GM21786 (cell line): ENCODE results near the gene CHERP.
"Not testable (repeated sequence)": the region's sequence is repeated elsewhere in the genome, so short reads cannot be mapped to it uniquely, and the experiment has no call there.

Experiments
- ATAC-seq: cut with Tn5 transposase; IDR thresholded peaks from one replicate; pipeline ENCODE4 v1.9.1; 2021; ENCODE audit not compliant: unreplicated experiment

CHERP gene

GRCh38 chr19:16544473-16545231, 2.4 kb upstream of the CHERP start:
- ATAC-seq: no peak

GRCh38 chr19:16543734-16544133, 1.5 kb upstream of the CHERP start:
- not testable (repeated sequence) for ATAC-seq

GRCh38 chr19:16542910-16543472, 754 bp upstream of the CHERP start:
- ATAC-seq: no peak

- no peak for ATAC-seq
Measured at GRCh38 chr19:16541526-16542044, 652 bp downstream of the CHERP start.

- ATAC-seq: no peak
Measured at GRCh38 chr19:16540948-16541347, 1.3 kb downstream of the CHERP start.

GRCh38 chr19:16537111-16537510, 5.1 kb downstream of the CHERP start:
- no peak for ATAC-seq

GRCh38 chr19:16536130-16536529, 6.1 kb downstream of the CHERP start:
- no peak for ATAC-seq

GRCh38 chr19:16535381-16535780, 6.9 kb downstream of the CHERP start:
- no peak for ATAC-seq

GRCh38 chr19:16532440-16533234, 9.6 kb downstream of the CHERP start:
- no peak for ATAC-seq

- no peak for ATAC-seq
Measured at GRCh38 chr19:16531380-16531669, 10.9 kb downstream of the CHERP start.

GRCh38 chr19:16530540-16531379, 11.5 kb downstream of the CHERP start:
- no peak for ATAC-seq

- no peak for ATAC-seq
Measured at GRCh38 chr19:16529466-16530144, 12.6 kb downstream of the CHERP start.

GRCh38 chr19:16527971-16528521, 14.2 kb downstream of the CHERP start:
- ATAC-seq: no peak

GRCh38 chr19:16527334-16527935, 14.8 kb downstream of the CHERP start:
- ATAC-seq: no peak

- ATAC-seq: no peak
Measured at GRCh38 chr19:16525751-16526481, 16.3 kb downstream of the CHERP start.

- no peak for ATAC-seq
Measured at GRCh38 chr19:16524991-16525734, 17.1 kb downstream of the CHERP start.

- ATAC-seq: no peak
Measured at GRCh38 chr19:16522559-16523377, 19.5 kb downstream of the CHERP start.
